Fibroblast of gingiva (primary cell): ENCODE measurements around the gene IFRD2.
"Not testable (repeated sequence)": the region's sequence is repeated elsewhere in the genome, so short reads cannot be mapped to it uniquely, and the experiment has no call there.

Source experiments
- DNase-seq: peaks from one replicate; pipeline ENCODE4 v3.0.0-alpha.2; 2011; ENCODE audit warnings: low read depth

IFRD2 gene

DNA sequence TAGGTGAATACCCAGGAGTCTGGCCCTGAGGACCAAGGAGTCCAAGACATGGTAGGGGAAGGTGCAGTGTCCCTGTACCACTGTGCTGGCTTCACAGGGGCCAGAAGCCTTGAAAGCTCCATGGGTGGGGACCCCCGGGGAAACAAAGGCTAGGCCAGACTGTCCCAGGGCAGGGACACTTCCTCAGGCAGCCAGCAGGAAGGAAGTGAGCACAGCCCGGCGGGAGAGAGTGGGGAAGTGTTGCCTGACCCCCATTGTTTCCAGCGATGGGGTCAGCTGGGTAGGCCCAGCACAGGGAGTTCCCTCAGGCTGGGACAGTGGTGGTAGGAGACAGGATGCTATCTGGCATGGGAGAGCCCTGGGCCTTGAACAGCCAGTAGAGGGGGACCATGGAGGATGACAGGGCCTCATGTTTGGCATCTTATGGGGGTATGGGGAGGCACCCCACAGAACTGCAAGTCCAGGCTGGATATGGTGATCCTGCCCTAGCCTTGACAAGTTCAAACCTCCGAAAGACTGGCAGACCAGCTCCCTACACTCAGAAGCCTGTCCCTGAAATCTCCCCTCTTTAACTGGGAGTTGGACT is 31.5 kb upstream of the IFRD2 start:
- no peak for DNase-seq

DNA sequence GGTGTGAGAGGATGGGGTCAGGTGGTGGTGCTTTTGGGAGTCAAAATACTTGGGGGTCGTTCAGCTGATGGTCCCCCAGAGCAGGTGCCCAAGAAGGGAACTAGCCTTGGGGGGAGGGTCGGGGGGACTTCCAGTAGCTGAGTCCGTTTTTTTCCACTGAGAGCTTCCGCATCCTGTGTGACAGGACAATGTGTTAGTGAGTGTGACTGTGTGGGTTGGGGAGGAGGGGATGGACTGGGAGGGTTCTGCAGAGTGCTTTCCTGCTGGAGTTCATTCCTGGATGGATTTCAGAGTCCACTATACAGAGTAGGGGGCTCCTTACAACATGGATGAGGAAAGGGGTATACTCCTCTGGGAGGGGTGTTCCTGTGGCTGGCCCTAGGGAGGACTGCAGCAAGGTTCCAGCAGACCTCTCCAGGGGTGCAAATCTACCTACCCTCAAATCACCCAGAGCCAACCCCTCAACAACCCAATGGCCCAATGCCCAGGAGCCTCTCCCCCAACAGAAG is 30.9 kb upstream of the IFRD2 start:
- no peak for DNase-seq

DNA sequence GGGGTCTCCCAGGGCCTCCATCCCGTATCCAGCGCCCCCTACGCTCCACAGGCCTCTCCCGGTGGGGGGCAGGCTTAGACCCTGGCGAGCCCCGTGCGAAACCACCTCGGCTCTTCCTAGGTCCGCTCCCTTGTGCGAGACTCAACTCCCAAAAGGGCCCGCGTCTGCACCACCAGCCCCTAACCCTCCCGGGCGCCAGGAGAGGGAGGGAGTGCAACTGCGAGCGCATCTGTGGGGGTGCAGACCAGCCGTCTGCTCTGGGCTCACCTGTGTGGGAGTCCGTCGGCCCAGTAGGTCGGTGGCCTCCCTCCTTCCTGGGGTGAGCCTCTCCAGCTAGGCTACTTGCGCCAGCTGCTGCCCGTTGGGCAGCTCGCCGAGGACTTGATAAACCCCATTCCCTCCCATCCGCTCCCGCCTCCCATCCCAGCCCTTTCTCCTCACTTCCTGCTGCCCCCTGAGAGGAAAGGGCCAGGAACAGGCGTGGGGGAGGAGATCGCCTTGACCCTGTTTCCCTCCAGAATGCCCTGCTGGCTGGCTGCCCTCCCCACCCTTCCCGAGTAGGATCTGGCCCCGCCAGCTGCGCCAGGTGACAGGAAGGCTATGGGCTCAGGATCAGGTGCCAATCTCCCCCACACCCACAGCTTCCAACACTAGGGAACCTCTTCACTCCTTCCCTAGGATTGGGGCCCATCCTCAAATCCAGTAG is 30.3 kb upstream of the IFRD2 start, which contains the start of gene HYAL2:
HYAL2 (minus strand) TSS at position 360 of the 706 bp plus-strand sequence. CDS start 2,256 bp downstream, outside the sequence.
- DNase-seq = no peak

DNA sequence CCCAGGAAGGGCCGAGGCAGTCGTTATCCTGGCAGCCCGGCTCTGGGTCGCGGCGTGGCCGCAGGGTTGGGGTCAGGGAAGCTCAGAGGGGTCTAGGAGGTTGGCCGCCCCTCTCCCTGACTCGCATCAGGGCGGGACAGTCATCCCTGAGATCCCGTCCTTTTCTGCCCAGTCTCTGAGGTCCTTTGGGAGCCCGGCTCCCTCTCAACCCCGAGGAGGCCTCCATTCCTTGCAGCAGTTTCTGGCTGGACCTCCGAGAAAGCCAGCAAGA is 29.8 kb upstream of the IFRD2 start:
- no peak for DNase-seq

DNA sequence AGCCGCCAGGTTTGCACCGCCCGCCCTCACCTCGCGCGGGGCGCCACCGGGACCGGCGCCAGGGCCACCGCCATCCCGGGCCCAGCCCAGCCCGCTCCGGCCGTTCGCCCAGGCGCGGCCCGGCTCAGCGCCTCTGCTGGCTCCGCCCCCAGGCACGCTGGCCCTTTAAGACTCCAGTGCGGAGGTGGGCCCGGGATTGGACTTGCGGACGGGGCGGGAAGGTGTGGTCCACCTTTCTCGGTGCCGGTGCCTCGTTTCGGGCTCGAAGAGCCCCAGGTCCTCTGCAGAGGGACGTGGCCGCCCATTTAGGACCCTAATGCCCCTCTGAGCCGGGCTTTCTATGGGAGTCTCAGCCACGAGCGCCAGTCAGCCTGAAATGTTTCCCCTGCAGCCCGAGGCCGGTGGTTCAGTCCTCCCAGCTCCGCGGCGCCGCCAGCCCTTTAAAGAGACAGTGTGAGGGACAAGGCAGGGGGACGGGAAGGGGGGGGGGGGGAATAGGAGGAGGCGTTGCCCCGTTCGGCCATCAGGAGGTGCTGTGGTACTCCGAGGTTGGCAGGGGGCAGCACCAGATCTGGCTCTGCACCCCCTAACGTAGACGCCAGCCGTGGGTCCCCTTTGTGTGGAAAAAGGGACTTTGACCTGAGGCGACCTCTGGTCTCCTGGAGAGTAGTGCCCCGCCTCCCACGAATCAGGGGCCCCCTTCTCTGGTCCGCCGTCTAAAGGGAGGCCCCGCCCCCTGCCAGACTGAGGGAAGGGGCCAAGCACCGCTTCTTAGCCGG is 29.3 kb upstream of the IFRD2 start:
- DNase-seq = peak; percentile 85

DNA sequence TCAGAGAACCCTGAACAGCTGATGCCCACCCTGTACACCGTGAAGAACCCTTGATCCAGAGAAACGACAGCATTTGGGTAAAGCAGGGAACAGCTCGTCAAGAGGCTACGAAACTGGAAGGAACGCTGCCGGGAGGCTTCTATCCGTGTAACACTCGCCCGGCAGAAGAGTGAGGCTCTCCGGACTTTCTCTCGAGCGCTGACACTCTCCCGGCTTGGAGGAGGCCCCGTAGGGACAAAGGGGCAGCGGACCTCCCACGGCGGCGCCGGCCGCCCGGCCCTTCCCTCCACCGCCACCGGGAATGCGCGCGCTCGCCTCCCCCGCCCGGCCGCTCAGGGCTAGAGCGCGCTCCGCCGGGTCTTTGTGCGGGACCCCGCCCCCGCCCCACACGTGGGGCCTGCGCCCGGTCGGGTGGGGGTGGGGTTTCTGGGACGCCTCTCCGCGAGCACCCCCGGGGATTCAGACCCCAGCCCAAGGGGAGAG is 28.7 kb upstream of the IFRD2 start:
- DNase-seq = peak; percentile 70

DNA sequence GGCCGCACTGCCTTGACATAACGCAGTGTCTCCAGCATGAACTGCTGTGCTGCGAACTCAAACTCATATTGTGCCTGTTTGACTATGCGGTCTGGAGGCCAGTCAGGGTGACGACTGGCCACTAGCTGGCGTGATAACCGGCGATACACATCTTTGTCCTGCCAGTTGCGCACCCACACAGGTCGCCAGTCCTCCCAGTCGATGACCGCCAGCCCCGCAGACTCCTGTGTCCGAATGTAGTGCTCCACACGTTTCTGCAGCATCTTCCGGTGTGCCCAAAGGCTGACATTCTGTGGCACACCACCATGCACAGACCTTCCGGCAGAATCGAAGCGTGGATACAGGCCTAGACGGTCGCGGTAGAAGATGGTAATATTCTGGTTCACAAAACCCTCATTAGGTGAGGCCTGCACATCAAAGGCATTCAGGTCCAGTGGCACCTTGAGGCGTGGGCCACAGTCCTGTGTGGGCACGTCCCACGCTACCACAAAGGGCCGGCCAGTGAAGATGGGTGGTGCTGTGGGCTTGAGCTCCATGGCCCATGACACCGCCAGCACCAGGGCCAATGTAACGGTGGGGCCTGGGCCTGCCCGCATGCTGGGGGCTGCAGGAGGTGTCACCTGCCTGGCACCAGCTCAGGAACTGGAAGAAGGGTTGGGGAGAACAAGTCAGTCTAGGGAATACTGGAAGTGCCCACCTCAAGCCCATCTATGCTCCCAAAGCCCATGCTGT is 27.8 kb upstream of the IFRD2 start:
- DNase-seq = no peak

DNA sequence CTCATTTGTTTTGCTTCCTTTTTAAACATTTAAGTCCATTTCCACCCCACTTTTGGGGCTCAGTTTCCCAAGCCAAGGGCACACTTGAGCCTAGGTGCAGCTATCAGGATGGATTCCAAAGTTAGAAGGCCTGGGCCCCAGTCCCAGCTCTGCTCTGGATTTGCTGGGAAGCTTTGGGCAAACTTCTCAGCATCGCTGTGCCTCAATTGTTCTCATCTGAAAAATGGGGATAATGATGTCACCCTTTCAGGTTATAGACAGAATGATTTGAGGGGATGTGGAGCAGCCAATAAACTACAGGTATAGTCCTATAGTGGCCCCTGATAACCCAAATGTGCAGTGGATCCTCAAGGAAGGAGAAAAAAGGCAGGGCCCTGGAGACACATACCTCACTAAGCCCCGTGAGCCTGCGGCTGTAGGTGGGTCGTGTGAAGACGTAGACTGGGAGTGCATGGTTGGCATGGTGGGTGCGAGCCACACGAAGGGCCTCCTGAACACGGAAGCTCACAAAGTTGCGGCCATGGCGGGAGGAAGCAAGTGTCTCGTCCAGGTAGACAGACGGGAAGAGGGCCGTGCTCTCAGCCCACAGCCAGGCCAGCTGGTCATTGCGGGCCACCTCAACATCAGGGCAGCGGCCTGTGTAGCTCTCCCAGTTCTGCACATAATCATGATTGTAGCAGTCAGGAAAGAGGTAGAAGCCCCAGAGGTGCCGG is 27.1 kb upstream of the IFRD2 start:
- no peak for DNase-seq

DNA sequence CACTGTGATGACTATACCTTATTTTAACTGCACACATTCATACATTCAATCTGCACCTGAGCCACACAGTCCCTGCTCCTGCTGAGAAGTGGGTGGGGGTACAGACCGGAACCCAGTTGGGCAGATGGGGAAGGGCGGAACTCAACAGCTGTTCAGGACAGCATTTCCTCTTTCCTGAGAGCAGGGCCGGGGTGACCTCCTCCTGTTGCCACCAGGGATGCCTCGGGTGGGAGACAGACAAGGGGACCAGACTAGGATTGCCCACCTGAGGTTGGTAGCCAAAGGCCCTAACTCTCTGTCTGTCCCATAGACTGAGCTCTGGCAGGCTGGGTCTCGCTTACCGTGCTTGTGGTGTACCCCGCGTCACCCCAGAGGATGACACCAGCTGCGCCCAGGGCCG is 26.4 kb upstream of the IFRD2 start:
- no peak for DNase-seq

DNA sequence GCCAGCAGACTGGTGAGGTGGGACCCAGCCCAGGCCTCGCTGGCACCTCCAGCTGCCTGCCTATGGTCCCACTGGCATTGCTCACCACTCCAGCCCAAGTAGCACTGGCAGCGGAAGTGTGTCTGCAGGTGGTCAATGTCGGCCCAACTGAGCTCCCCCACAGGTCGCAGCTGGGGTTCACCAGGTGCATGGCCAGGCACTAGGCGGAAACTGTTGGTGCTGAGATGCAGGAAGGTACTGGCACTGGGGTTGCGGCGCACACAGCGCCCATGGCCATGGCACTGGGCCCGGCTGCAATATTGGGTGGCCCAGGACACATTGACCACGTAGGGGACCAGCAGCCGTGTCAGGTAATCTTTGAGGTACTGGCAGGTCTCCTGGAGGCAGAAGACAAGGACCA is 25.9 kb upstream of the IFRD2 start:
- DNase-seq = no peak

DNA sequence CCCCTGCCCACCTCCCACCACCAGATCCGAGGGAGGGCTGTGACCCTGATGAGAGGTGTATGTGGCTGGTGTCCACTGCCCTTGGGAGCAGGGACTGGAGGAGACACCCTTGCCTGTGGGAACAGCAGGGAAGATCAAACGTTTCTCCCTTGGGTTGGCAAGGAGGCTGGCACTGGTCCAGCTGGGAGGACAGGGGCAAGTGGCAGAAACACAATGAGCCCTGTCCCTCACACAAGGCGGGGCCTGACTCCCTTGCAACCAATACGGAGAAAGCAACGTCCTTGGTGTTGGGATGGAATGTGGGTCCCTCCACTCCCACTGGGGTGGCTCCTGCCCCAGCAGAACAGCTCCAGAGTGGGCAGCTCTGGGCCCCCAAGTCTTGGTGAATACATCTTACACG is 25.1 kb upstream of the IFRD2 start:
- DNase-seq = no peak

DNA sequence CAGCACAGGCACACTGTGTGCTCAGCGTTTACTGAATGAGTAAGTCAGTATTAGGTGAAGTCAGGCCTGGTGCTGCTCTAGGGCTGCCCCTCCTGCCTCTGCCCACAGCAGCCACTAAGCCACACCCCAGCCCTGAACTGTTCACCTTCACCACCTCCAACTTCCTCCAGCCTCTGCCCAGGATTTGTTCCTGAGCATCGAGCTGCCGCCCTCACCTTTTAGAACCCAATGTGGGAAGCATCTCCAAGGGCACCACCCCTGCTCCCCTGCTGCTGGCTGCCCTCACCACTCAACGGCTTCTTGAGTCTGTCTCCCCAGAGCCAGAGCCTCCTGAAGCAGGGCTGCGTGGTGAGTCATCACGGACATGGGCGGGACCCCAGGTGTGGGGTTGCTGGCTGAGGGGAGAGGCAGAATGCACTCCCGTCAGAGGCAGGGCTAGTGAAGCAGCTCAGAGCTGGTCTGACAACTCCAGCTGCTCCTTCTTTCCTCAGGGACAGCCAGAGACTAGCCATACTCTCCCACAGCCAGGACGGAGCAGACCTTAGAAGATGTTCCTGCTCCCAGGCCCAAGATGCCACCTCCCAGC is 24.5 kb upstream of the IFRD2 start:
- no peak for DNase-seq

DNA sequence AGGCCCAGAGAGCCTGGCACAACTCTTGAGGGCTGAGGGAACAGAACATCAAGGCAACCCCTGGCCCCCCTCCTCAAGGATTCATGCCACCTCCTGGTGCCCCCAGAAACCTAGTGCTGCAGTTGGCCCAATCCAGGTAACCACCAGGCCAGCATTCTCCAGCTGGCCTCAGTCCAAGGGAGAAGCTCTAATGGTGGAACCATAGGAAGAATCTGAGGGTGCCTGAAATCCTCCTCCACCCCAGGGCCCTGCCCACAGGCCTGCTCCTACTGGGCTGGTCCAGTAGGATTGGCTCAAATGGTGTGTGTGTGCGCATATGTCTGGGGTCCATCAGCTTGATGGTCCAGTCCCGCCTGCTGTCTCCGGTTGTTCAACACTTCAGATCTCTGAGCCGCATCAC is 22.6 kb upstream of the IFRD2 start:
- no peak for DNase-seq

DNA sequence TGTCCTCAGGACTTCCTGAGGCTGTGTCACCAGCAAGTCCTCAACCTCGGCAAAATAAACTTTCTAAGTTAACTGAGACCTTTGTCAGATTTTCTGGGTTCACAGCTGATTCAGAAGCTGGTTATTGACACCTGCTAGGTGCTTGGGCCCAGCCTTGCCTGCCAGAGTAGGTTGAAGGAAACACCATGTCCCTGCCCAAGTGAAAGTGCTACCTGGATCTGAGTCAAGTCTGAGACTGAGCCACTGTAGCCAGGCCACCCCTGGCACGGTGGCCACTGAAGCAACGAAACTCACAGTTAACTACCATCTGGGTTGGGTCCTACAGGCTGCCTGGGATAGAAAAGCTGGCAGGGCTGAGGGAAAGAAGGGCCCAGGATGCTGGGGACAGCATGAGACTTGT is 22.1 kb upstream of the IFRD2 start:
- DNase-seq = no peak

DNA sequence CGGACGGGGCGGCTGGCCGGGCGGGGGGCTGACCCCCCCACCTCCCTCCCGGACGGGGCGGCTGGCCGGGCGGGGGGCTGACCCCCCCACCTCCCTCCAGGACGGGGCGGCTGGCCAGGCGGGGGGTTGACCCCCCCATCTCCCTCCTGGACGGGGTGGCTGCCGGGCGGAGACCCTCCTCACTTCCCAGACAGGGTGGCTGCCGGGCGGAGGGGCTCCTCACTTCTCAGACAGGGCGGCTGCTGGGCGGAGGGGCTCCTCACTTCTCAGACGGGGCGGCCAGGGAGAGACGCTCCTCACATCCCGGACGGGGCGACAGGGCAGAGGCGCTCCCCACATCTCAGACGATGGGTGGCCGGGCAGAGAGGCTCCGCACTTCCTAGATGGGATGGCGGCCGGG is 19.8 kb upstream of the IFRD2 start:
- DNase-seq = not testable (repeated sequence)

DNA sequence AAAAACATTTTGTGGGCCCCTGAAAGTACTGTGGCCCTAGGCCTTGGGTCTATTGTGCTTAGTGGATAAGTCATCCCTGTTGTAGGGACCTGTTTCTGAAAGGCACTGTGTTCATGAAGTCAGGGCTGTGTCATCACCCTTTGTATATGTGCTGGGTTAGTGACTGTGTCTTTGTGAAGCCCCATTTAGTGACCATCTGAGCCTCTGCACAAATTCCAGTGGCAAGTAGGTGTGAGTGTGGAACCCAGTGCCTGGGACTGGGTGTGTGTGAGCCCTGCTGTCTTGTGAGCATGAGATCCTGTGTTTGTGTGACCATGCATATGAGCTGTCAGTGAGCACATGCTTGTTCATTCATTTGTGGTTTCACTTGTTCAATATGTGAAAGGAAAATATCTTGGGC is 12.4 kb upstream of the IFRD2 start:
- DNase-seq = no peak

DNA sequence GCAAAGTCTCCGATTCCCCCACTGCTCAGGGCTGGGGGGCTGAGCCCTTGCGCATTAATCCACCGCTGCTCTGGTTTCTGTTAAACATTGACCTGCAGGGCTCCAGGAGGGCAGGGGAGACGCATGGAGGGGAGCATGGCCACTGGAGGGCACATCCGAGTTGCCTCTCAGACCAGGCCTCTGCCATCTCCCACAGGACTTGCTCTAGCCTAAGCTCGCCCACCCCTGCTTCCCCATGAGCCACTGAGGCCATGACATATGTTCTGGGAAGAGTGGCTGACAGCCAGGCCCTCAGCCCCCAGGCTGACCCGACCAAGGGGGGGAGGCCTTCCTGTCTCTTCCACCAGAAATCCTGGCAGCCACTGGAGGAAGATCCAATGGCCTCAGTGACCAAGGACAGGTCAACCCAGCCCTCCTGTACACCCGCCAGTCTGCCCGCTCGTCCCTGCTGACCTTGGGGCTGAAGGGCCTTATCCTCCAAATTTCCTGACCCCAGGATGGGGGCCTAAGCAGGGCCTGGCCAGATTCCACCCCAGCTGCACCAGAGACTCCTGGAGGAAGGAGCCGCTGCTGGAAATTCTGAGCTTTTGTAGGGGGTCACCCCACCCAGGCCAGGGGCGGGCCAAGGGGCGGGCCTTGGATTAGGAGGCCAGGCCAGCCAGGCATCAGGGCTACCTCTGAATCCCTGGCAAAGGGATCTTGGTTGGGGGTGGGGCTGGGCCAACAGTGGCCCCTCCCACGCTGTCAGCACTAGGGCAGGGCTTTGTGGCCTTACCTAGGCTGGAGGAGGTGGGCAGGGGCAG is 11.0 kb upstream of the IFRD2 start, which contains the start of gene HYAL1:
HYAL1 (minus strand) TSS at position 562 of the 803 bp plus-strand sequence. CDS start 618 bp downstream, outside the sequence.
- DNase-seq = no peak

DNA sequence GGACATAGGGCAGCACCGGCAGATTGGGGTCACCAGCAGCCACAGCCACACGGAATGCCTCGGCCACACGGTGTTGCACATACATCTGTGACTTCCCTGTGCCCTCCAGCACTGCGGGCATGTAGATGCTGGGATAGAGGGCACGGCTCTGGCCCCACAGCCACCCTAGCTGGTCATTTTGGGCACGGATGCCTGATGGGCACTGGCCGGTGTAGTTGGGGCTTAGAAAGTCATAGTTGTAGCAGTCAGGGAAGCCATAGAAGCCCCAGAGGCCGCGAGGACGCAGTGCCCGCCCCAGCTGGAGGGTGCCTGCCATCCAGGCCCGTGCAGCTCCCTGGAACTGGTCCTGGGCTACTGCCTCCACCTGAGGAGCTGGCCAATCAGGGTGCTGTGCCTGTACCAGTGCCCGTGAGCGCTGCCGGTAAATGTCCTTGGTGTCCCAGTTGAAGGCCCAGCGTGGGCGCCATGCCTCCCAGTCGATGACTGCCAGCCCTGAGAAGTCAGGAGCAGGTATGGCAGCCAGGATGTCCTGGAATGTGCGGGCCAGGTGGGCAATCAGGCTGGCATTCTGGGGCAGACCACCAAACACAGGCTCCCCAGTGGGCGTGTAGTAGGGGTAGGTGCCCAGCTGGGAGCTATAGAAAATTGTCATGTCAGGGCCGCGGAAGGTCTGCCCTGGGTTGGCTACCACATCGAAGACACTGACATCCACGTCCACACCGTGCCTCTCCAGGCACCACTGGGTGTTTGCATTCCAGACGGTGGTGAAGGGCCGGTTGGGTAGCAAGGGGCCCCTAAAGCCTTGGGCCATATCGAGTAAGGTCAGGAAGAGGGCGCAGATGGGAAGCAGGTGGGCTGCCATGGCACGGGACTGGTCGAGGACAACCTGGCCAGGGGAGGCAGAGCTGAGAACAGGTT is 10.1 kb upstream of the IFRD2 start:
- DNase-seq = no peak

DNA sequence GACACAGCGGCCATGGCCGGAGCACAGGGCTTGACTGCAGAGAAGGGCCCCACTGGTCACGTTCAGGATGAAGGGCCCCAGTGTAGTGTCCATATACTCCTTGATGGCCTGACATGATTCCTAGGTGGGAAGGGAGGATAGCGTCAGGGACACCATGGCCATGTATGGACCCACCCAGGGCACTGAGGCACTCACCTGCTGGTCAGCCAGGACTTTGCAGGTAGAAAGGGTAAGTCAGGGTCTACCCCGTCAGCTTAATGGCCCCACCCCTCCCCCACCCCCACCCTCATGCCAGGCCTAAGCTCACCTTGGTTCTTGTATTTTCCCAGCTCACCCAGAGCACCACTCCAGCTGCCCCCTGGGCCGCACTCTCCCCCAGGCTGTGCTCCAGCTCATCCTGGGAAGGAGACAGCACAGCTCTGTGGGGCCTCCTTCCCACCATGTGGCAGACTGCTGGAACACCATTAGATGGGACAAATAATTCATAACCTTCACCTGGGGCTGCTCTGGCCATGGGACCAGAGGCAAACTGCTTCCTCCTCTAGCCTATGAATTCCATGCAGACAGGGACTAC is 8.5 kb upstream of the IFRD2 start:
- DNase-seq = no peak
